ENCODE measurements around the gene ABCF1. TPM values are rescaled to one million over a fixed set of nuclear protein-coding genes. Genes with fewer than 3 reads are reported as not detected.
A peak's percentile ranks its signal among the peaks of the same experiment; 100 is the strongest.

Gene ABCF1
- total RNA-seq, 1 experiment from 2014 or later = 101 TPM

DNA sequence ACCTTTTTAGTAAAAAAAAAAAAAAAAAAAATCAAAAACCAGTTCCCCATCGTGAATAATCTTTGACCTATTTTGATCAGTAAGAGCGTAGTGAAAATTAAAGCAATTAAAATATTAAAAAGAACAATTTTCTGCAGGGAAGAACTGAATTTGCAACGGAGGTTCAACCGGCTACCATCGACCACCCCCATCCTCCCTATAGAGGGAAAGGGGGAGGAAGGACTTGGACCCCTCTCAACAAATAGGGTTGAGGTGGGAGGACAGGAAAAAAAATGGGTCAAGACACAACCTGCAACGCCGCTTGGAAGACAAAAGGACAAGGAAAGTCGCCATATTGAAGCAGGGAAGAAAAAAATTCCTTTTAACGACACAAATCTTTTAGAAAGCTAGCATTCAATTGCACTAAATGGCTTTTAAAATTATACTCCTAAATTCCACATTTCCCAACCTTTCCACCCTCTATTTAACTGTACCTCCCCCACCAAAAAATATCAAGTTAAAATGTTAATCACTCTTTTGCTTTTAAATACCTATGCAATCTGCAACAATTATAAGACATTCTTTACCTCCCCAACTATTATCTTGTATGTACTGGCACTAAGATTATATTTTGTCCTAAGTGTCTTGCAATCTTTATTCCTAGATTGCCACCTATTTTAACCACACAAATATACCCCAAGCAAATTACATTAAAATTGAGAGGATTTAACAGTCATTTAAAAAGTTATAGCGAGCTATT, 44.1 kb downstream of the ABCF1 start (continued):
- no peak for TF ChIP-seq CREB1 (CRISPR knock-in tag; IDR thresholded peaks at IDR 0.05)
- TF ChIP-seq PRRX2 (CRISPR knock-in tag; IDR thresholded peaks at IDR 0.05) = peak; percentile 92
- no peak for TF ChIP-seq TP53 (CRISPR knock-in tag; IDR thresholded peaks at IDR 0.05)
- no peak for TF ChIP-seq ETV6 (CRISPR knock-in tag; IDR thresholded peaks at IDR 0.05)
- TF ChIP-seq, protein P1, sequence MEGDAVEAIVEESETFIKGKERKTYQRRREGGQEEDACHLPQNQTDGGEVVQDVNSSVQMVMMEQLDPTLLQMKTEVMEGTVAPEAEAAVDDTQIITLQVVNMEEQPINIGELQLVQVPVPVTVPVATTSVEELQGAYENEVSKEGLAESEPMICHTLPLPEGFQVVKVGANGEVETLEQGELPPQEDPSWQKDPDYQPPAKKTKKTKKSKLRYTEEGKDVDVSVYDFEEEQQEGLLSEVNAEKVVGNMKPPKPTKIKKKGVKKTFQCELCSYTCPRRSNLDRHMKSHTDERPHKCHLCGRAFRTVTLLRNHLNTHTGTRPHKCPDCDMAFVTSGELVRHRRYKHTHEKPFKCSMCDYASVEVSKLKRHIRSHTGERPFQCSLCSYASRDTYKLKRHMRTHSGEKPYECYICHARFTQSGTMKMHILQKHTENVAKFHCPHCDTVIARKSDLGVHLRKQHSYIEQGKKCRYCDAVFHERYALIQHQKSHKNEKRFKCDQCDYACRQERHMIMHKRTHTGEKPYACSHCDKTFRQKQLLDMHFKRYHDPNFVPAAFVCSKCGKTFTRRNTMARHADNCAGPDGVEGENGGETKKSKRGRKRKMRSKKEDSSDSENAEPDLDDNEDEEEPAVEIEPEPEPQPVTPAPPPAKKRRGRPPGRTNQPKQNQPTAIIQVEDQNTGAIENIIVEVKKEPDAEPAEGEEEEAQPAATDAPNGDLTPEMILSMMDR (IDR thresholded peaks at IDR 0.05) = no peak
- TF ChIP-seq ZNF219 (CRISPR knock-in tag; IDR thresholded peaks at IDR 0.05; ENCODE audit: borderline replicate concordance) = no peak
- TF ChIP-seq, protein P2, sequence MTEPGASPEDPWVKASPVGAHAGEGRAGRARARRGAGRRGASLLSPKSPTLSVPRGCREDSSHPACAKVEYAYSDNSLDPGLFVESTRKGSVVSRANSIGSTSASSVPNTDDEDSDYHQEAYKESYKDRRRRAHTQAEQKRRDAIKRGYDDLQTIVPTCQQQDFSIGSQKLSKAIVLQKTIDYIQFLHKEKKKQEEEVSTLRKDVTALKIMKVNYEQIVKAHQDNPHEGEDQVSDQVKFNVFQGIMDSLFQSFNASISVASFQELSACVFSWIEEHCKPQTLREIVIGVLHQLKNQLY (CRISPR knock-in tag; IDR thresholded peaks at IDR 0.05) = no peak
- no peak for TF ChIP-seq ZNF138 (CRISPR knock-in tag; conservative IDR thresholded peaks at IDR 0.05)
- TF ChIP-seq, protein P3, sequence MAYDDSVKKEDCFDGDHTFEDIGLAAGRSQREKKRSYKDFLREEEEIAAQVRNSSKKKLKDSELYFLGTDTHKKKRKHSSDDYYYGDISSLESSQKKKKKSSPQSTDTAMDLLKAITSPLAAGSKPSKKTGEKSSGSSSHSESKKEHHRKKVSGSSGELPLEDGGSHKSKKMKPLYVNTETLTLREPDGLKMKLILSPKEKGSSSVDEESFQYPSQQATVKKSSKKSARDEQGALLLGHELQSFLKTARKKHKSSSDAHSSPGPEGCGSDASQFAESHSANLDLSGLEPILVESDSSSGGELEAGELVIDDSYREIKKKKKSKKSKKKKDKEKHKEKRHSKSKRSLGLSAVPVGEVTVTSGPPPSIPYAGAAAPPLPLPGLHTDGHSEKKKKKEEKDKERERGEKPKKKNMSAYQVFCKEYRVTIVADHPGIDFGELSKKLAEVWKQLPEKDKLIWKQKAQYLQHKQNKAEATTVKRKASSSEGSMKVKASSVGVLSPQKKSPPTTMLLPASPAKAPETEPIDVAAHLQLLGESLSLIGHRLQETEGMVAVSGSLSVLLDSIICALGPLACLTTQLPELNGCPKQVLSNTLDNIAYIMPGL (CRISPR knock-in tag; IDR thresholded peaks at IDR 0.05) = no peak
- TF ChIP-seq, protein P4, sequence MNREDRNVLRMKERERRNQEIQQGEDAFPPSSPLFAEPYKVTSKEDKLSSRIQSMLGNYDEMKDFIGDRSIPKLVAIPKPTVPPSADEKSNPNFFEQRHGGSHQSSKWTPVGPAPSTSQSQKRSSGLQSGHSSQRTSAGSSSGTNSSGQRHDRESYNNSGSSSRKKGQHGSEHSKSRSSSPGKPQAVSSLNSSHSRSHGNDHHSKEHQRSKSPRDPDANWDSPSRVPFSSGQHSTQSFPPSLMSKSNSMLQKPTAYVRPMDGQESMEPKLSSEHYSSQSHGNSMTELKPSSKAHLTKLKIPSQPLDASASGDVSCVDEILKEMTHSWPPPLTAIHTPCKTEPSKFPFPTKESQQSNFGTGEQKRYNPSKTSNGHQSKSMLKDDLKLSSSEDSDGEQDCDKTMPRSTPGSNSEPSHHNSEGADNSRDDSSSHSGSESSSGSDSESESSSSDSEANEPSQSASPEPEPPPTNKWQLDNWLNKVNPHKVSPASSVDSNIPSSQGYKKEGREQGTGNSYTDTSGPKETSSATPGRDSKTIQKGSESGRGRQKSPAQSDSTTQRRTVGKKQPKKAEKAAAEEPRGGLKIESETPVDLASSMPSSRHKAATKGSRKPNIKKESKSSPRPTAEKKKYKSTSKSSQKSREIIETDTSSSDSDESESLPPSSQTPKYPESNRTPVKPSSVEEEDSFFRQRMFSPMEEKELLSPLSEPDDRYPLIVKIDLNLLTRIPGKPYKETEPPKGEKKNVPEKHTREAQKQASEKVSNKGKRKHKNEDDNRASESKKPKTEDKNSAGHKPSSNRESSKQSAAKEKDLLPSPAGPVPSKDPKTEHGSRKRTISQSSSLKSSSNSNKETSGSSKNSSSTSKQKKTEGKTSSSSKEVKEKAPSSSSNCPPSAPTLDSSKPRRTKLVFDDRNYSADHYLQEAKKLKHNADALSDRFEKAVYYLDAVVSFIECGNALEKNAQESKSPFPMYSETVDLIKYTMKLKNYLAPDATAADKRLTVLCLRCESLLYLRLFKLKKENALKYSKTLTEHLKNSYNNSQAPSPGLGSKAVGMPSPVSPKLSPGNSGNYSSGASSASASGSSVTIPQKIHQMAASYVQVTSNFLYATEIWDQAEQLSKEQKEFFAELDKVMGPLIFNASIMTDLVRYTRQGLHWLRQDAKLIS (CRISPR knock-in tag; IDR thresholded peaks at IDR 0.05; ENCODE audit: borderline replicate concordance) = no peak
- TF ChIP-seq, protein P5, sequence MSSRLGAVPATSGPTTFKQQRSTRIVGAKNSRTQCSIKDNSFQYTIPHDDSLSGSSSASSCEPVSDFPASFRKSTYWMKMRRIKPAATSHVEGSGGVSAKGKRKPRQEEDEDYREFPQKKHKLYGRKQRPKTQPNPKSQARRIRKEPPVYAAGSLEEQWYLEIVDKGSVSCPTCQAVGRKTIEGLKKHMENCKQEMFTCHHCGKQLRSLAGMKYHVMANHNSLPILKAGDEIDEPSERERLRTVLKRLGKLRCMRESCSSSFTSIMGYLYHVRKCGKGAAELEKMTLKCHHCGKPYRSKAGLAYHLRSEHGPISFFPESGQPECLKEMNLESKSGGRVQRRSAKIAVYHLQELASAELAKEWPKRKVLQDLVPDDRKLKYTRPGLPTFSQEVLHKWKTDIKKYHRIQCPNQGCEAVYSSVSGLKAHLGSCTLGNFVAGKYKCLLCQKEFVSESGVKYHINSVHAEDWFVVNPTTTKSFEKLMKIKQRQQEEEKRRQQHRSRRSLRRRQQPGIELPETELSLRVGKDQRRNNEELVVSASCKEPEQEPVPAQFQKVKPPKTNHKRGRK (CRISPR knock-in tag; IDR thresholded peaks at IDR 0.05; ENCODE audit: borderline replicate concordance) = no peak
- TF ChIP-seq ELF4 (CRISPR knock-in tag; IDR thresholded peaks at IDR 0.05; ENCODE audit: low read depth) = no peak
- TF ChIP-seq NR1H2 (CRISPR knock-in tag; IDR thresholded peaks at IDR 0.05) = no peak
- no peak for TF ChIP-seq TCF7 (CRISPR knock-in tag; IDR thresholded peaks at IDR 0.05; ENCODE audit: low read depth)
- no peak for TF ChIP-seq ZNF423 (CRISPR knock-in tag; IDR thresholded peaks at IDR 0.05)
- TF ChIP-seq, protein P6, sequence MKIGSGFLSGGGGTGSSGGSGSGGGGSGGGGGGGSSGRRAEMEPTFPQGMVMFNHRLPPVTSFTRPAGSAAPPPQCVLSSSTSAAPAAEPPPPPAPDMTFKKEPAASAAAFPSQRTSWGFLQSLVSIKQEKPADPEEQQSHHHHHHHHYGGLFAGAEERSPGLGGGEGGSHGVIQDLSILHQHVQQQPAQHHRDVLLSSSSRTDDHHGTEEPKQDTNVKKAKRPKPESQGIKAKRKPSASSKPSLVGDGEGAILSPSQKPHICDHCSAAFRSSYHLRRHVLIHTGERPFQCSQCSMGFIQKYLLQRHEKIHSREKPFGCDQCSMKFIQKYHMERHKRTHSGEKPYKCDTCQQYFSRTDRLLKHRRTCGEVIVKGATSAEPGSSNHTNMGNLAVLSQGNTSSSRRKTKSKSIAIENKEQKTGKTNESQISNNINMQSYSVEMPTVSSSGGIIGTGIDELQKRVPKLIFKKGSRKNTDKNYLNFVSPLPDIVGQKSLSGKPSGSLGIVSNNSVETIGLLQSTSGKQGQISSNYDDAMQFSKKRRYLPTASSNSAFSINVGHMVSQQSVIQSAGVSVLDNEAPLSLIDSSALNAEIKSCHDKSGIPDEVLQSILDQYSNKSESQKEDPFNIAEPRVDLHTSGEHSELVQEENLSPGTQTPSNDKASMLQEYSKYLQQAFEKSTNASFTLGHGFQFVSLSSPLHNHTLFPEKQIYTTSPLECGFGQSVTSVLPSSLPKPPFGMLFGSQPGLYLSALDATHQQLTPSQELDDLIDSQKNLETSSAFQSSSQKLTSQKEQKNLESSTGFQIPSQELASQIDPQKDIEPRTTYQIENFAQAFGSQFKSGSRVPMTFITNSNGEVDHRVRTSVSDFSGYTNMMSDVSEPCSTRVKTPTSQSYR (CRISPR knock-in tag; IDR thresholded peaks at IDR 0.05) = no peak
- TF ChIP-seq, protein P7, sequence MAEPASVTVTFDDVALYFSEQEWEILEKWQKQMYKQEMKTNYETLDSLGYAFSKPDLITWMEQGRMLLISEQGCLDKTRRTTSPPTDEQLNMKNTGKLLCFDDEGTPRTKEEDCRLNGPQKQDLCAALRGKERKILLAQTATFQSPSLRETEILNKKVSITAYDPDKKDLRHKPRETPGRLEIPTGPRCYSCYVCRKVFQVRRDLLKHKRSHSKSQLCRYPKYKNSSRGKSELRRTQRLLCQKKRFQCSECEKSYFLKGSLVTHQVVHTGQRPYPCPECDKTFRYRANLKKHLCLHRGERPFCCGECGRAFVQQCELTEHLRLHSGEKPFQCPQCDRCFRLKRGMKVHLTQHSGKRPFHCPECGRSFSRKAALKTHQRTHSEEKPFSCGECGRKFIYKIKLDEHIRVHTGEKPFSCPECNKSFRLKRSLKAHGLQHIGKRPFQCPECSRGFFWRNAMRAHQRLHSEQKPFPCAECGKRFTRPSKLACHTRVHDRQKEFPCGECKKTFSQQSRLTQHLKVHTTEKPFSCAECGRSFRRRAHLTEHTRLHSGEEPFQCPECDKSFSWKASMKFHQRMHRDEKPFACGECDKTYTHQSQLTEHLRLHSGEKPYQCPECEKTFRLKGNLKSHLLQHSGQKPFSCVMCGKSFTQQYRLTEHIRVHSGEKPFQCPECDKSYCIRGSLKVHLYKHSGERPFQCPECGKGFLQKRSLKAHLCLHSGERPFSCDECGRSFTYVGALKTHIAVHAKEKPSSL (CRISPR knock-in tag; conservative IDR thresholded peaks at IDR 0.05) = peak; percentile 95
- no peak for TF ChIP-seq ZBTB21 (CRISPR knock-in tag; IDR thresholded peaks at IDR 0.05; ENCODE audit: borderline replicate concordance)
- TF ChIP-seq, protein P8, sequence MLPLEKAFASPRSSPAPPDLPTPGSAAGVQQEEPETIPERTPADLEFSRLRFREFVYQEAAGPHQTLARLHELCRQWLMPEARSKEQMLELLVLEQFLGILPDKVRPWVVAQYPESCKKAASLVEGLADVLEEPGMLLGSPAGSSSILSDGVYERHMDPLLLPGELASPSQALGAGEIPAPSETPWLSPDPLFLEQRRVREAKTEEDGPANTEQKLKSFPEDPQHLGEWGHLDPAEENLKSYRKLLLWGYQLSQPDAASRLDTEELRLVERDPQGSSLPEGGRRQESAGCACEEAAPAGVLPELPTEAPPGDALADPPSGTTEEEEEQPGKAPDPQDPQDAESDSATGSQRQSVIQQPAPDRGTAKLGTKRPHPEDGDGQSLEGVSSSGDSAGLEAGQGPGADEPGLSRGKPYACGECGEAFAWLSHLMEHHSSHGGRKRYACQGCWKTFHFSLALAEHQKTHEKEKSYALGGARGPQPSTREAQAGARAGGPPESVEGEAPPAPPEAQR (CRISPR knock-in tag; IDR thresholded peaks at IDR 0.05) = no peak
- no peak for TF ChIP-seq TEAD4 (CRISPR knock-in tag; IDR thresholded peaks at IDR 0.05)
